Testis (tissue), 2 donors: ENCODE results near the gene PAX8.

Source experiments
- POLR2A ChIP-seq: fragments of 450-650 bp; IDR thresholded peaks from one replicate; pipeline ENCODE4 v1.6.1; 2017; ENCODE audit warnings: antibody characterized with exemption, mild to moderate bottlenecking, moderate library complexity
- TF ChIP-seq, protein P1 (sequence below), 3 experiments: fragments of 450-650 bp in 2 of 3; fragments of 200-600 bp in 1 of 3; sonication (generic) in 1 of 3; IDR thresholded peaks; one replicate each; pipeline ENCODE4 v1.5.1; 2016 to 2019; ENCODE audit warnings: antibody characterized with exemption in 3 of 3, mild to moderate bottlenecking in 2 of 3, moderate library complexity in 1 of 3

DNA sequence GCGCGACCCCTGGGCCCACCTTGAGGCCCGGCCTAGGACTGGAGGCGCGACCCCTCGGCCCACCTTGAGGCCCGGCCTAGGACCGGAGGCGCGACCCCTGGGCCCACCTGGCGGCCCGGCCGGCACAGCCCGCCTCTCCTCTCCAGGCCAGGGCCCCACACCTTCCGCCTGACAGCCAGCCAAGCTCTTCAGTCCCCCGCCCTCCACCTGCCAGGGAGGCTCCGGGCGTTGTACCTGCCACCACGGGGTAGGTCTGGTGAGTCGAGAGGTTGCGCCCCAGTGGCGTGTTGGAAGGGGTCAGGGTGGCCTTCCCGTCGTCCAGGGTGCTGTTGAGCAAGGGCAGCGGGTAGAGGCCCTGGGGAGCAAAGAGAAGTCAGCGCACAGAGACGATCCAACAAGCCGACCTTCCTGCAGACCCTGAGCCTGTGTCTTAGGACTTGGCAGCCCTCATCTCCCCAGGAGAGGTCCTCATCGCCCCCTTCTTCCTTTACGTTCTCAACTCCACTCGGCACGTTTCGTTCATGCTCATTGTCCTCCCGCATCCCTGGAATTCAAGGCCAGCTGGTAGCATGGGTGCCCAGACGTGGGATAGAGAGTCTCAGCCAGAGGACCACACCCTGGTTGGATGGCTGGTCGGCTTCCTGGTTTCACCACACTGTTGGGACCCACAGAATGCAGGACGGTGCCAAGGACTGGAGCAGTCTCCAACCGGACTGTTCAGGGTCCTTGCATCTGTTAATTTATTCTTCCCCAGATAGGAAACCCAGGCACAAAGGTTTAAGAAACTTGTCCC, 42.2 kb downstream of the PAX8 start:
- TF ChIP-seq, protein P1, sequence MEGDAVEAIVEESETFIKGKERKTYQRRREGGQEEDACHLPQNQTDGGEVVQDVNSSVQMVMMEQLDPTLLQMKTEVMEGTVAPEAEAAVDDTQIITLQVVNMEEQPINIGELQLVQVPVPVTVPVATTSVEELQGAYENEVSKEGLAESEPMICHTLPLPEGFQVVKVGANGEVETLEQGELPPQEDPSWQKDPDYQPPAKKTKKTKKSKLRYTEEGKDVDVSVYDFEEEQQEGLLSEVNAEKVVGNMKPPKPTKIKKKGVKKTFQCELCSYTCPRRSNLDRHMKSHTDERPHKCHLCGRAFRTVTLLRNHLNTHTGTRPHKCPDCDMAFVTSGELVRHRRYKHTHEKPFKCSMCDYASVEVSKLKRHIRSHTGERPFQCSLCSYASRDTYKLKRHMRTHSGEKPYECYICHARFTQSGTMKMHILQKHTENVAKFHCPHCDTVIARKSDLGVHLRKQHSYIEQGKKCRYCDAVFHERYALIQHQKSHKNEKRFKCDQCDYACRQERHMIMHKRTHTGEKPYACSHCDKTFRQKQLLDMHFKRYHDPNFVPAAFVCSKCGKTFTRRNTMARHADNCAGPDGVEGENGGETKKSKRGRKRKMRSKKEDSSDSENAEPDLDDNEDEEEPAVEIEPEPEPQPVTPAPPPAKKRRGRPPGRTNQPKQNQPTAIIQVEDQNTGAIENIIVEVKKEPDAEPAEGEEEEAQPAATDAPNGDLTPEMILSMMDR (IDR thresholded peaks at IDR 0.05) = no peak
- TF ChIP-seq POLR2A = no peak
